Upper lobe of left lung (tissue), 6 donors: ENCODE data around the gene TFAP2A. TPM values are rescaled to one million over a fixed set of nuclear protein-coding genes. Genes with fewer than 3 reads are reported as not detected.

Experiments
- ATAC-seq, 2 donors: fragments of 200-7000 bp; cut with Tn5 transposase; one replicate each; pipeline ENCODE4 v1.9.1; 2022; ENCODE audit warnings: mild to moderate bottlenecking in 2 of 2, moderate library complexity in 2 of 2; ENCODE audit not compliant: low FRiP score in 2 of 2
- DNase-seq, 2 donors: peaks; one replicate each; pipeline ENCODE4 v3.0.0-alpha.2; 2019 to 2020
- H3K27ac ChIP-seq, 4 donors: fragments of 200-600 bp; sonication (generic); one replicate each; pipeline ENCODE4 v1.5.1; 2016 to 2019
- H3K27me3 ChIP-seq, 4 donors: fragments of 200-600 bp; sonication (generic); one replicate each; pipeline ENCODE4 v1.5.1; 2017 to 2019
- H3K36me3 ChIP-seq, 4 donors: fragments of 200-600 bp; sonication (generic); one replicate each; pipeline ENCODE4 v1.5.1; 2016 to 2019
- H3K4me1 ChIP-seq, 4 donors: fragments of 200-600 bp; sonication (generic); one replicate each; pipeline ENCODE4 v1.5.1; 2018 to 2019
- H3K4me3 ChIP-seq, 4 donors: fragments of 200-600 bp; sonication (generic); one replicate each; pipeline ENCODE4 v1.5.1; 2017 to 2019; ENCODE audit warnings: mild to moderate bottlenecking in 2 of 4, moderate library complexity in 1 of 4
- H3K9me3 ChIP-seq, 4 donors: fragments of 200-600 bp; sonication (generic); one replicate each; pipeline ENCODE4 v1.5.1; 2018 to 2019
- CTCF ChIP-seq, 6 experiments: fragments of 450-650 bp in 4 of 6; fragments of 200-600 bp in 2 of 6; sonication (generic) in 2 of 6; IDR thresholded peaks; one replicate each; pipeline ENCODE4 v1.5.1; 2016 to 2019; ENCODE audit warnings: antibody characterized with exemption in 6 of 6
- EP300 ChIP-seq, 4 donors: sonication (generic); formaldehyde crosslinking; IDR thresholded peaks; one replicate each; pipeline ENCODE4 v1.5.1; 2017; ENCODE audit warnings: antibody characterized with exemption in 4 of 4, control low read depth in 2 of 4
- POLR2A ChIP-seq, 4 donors: fragments of 450-650 bp; IDR thresholded peaks; one replicate each; pipeline ENCODE4 v1.5.1; 2016 to 2017; ENCODE audit warnings: antibody characterized with exemption in 4 of 4, mild to moderate bottlenecking in 2 of 4
- POLR2AphosphoS5 ChIP-seq, 2 donors: sonication (generic); formaldehyde crosslinking; IDR thresholded peaks; one replicate each; pipeline ENCODE4 v1.5.1; 2017; ENCODE audit warnings: antibody characterized with exemption in 2 of 2
- WGBS, 2 donors: methylation state at CpG; one replicate each; pipeline ENCODE4 v1.1.5; 2017 to 2018; 5-methylcytosine and 5-hydroxymethylcytosine counted together
- total RNA-seq, 6 donors: library from RNA; depleted of rRNA in 4 of 6; stranded (reverse); fragments of >200 nt in 4 of 6; gene quantifications; one replicate each; pipeline versions ENCODE4 v1.1.0 to v1.2.1, GENCODE V29; 2016 to 2021
- donor health status: DM: no; HTN: no; CAD: no; lungs with moderate emphysema.
- donor health status: DM: no; HTN: yes; CAD: no; lungs with severe emphysema.

TFAP2A gene
- total RNA-seq, 6 donors from 2014 or later: 0.69 to 7.8 (median 1.1) TPM; not detected in 1

GRCh38 chr6:10393544-10394225 lies 21.2 kb downstream of the TFAP2A start:
- no peaks in the 10 kb centered on the region for H3K9me3 ChIP-seq
- ATAC-seq (no peak), DNase-seq (no peak)
- H3K27me3 ChIP-seq: peaks cover 0 to 75% (median 37%) of the 10 kb centered on the region in 4 donors
- WGBS, 2 donors: 5 to 16% methylated on average over 8 of the region's 8 CpGs
- H3K4me1 ChIP-seq: peaks cover 0 to 8% (median 0%) of the 10 kb centered on the region in 4 donors
- H3K4me3 ChIP-seq: no peak overlapping the region
- no peaks in the 10 kb centered on the region for H3K36me3 ChIP-seq
- no peak for TF ChIP-seq CTCF (IDR thresholded peaks at IDR 0.05)
- no peak for TF ChIP-seq POLR2A (IDR thresholded peaks at IDR 0.05)
- no peak for TF ChIP-seq EP300 (IDR thresholded peaks at IDR 0.05)
- TF ChIP-seq POLR2AphosphoS5 (IDR thresholded peaks at IDR 0.05): no peak
- H3K27ac ChIP-seq: no peak overlapping the region

- Histone ChIP-seq H3K4me1 (peaks cover 0 to 8% (median 0%) of the 10 kb centered on the region in 4 donors), H3K9me3 (no peaks in the 10 kb centered on the region), H3K27me3 (peaks cover 0 to 65% (median 33%) of the 10 kb centered on the region in 4 donors), H3K36me3 (no peaks in the 10 kb centered on the region), H3K27ac (no peak overlapping the region), H3K4me3 (no peak overlapping the region)
- DNase-seq: no peak
- TF ChIP-seq POLR2AphosphoS5 (IDR thresholded peaks at IDR 0.05) (no peak), EP300 (IDR thresholded peaks at IDR 0.05) (no peak), POLR2A (IDR thresholded peaks at IDR 0.05) (no peak), CTCF (IDR thresholded peaks at IDR 0.05) (no peak)
- no peak for ATAC-seq
- 14 to 17% methylated on average over 10 of the region's 10 CpGs for WGBS, 2 donors
Observed at GRCh38 chr6:10391799-10392198, 23.1 kb downstream of the TFAP2A start.

- ATAC-seq (peak in 1 of 2 donors; percentile 48), DNase-seq (peak in 1 of 2 donors; percentile 33)
- H3K4me3 ChIP-seq: no peak overlapping the region
- WGBS, 2 donors: 0 to 7% methylated on average over 3 to 10 of the region's 10 CpGs
- peaks cover 0 to 8% (median 0%) of the 10 kb centered on the region in 4 donors for H3K4me1 ChIP-seq
- H3K9me3 ChIP-seq: no peaks in the 10 kb centered on the region
- H3K36me3 ChIP-seq: no peaks in the 10 kb centered on the region
- TF ChIP-seq POLR2AphosphoS5 (IDR thresholded peaks at IDR 0.05) (no peak), EP300 (IDR thresholded peaks at IDR 0.05) (no peak), POLR2A (IDR thresholded peaks at IDR 0.05) (no peak), CTCF (IDR thresholded peaks at IDR 0.05) (no peak)
- H3K27ac ChIP-seq: no peak overlapping the region
- peaks cover 0 to 67% (median 31%) of the 10 kb centered on the region in 4 donors for H3K27me3 ChIP-seq
Observed at GRCh38 chr6:10391299-10391630, 23.6 kb downstream of the TFAP2A start.

- H3K4me3 ChIP-seq: no peak overlapping the region
- TF ChIP-seq EP300 (IDR thresholded peaks at IDR 0.05) (no peak), CTCF (IDR thresholded peaks at IDR 0.05) (no peak), POLR2AphosphoS5 (IDR thresholded peaks at IDR 0.05) (no peak), POLR2A (IDR thresholded peaks at IDR 0.05) (no peak)
- ATAC-seq: no peak
Observed at GRCh38 chr6:10390495-10391298, 24.2 kb downstream of the TFAP2A start.

More at GRCh38 chr6:10390495-10391298, 24.2 kb downstream of the TFAP2A start:
- no peaks in the 10 kb centered on the region for H3K9me3 ChIP-seq
- H3K27ac ChIP-seq: no peak overlapping the region
- peak in 1 of 2 donors; percentile 36 for DNase-seq
- 7 to 11% methylated on average over 40 to 41 of the region's 41 CpGs for WGBS, 2 donors
- no peaks in the 10 kb centered on the region for H3K36me3 ChIP-seq
- H3K27me3 ChIP-seq: peaks cover 0 to 67% (median 32%) of the 10 kb centered on the region in 4 donors
- peaks cover 0 to 8% (median 0%) of the 10 kb centered on the region in 4 donors for H3K4me1 ChIP-seq
